ENCODE measurements around the gene B3GLCT.
"Not testable (repeated sequence)": the region's sequence is repeated elsewhere in the genome, so short reads cannot be mapped to it uniquely, and the experiment has no call there.

Gene B3GLCT

DNA sequence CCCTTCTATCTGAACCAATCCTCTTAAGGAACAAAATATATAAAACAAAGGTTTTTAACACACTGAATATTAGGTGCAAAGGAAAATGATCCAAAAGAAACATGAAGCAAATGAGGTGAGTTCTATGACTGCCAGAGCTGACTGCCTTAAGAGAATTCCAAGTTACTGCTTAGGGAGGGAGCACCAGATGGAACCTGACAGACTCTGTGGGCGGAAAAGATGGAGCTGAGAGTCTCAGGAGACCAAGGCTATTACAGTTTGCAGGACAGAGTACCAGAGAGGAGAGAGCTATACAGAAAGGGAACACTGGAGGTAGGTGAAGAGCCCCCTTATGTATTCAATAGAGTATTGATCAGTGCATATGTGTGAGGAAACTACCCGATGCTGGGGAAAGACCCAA, 87.2 kb downstream of the B3GLCT start:
- no peak for DNase-seq

DNA sequence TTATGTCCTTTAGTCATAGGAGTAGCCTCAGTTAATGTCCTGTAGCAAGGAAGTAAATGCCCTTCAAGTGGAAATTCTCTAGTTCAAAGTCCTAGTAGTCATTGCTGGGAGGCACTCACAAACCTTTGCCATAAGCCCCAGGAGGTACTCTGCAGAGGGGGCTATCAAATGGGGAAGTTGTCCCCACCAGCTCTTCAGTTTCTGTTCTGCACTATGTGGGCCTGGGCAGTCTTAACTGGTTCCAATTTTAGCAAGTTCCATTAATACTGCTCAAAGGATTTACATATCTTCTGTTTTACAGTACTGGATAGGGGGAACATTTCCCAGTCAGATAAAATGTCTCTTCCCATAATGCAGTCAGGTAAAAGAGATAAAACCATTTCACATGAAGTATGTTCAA, 101.3 kb downstream of the B3GLCT start:
- no peak for DNase-seq

DNA sequence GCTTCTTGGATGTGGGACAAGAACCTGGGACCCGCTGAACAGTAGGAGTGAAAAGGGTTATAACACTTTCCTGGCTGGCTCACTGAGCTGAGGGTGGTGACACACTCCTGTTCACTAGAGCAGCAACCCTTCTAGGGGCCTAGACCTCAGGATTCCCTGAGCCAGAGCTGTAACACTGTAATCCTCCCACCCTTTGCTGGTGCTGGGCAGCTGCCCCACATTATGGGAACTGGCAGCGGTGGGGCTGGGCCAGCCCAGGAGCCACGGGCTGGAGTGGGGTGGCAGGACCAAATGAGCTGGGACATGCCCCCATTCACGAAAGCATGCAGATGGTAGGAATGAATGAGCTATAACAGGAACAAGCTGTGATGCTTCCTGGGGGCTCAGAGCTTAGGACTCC, 110.6 kb downstream of the B3GLCT start:
- no peak for DNase-seq

DNA sequence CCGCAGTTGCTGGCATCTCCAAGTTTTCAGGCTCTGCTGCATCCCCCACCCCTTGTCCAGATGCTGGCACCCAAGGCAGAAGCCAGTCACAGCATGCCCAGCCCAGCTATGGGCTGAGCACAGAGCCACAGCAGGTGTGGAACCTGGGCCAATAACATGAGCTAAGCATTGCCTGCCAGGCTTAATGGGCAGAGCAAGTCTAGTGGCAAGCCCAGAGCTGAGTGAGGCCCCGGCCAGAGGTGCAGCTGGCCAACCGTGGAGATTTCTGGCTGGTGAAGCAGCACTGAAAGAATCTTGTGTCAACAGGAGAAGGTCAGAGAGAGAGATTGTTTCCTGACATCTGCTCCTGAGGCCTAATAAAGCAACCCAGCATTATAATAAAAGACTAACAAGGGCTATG, 111.0 kb downstream of the B3GLCT start:
- no peak for DNase-seq

DNA sequence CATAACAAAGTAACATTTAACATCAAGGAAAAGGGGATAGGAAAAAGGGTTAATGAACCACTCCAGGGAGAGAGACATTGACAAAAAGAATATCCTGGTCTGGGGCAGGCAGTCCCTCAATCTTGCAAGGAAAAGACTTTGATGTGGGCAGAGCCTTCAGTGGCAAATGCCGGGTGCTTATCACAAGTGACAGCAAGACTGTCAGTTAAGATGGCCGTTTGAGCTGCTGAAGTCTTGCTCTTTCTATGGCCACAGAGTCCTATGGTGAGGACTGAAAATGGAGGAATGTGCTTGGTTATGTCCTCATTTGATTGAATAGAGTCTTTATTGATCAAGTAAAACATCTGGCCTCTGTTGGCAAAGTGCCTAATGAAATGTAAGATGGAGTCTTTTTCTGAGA, 112.1 kb downstream of the B3GLCT start:
- no peak for DNase-seq

DNA sequence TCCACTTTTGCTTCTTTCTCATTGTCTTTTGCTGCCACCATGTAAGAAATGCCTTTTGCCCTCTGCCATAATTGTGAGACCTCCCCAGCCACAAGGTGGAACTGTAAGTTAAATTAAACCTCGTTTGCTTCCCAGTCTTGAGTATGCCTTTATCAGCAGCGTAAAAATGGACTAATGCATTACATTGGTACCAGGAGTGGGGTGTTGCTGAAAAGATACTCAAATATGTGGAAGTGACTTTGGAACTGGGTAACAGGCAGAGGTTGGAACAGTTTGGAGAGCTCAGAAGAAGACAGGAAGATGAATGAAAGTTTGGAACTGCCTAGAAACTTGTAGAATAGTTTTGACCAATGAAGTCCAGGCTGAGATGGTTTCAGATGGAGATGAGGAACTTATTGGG, 115.2 kb downstream of the B3GLCT start:
- no peak for DNase-seq

DNA sequence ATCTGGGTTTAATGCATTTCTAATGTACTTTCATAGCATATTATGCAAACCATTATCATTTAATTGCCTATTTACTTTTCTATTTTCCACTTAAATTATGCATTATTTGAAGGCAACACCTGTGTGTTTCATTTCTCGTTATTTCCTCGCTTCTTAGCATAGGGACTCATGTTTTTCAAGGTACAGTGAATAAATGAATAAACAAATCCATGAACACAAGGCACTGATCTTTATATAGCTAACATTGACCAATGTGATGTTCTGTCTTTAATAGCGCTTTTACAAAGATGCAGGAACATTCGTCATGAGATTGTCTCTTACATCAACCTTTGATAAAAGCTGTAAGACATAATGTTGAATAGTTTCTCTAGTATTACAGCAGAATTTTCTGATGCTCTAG, 121.2 kb downstream of the B3GLCT start:
- DNase-seq = no peak

DNA sequence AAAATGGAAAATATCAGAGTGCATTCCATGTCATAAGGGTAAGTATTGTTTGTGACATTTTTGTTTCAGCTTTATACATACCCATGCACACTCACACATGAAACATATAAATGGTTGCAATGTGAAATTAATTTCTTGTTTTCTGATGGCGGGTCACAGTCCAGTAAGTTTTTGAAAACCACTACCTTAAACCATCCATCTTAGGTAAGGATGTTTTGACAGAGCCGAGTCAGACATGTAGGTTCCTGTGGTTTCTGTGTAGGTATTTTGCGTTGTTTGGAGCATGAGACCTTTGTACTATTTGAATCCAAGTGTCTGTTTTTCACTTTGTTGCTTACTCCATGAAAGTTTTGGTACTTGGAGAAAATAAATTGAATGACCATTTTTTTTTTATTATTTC, 121.7 kb downstream of the B3GLCT start:
- no peak for DNase-seq

DNA sequence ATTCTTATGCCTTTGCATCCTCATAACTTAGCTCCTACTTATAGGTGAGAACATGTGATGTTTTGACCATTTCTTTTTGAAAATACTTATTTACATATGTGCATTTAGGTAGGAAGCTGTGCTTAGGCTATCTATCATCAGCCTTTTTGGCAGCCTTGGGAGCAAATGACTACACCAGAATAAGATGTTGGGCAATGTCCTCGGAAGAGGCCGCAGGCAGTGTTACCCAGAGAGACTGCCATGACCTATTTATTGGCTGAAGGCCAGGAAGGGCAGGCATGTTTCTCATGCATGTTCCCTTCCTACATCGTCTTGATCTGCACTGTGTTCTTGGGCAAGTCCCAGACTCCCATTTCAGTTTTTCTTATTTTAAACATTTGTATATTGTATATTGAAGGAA, 122.3 kb downstream of the B3GLCT start:
- DNase-seq = no peak

DNA sequence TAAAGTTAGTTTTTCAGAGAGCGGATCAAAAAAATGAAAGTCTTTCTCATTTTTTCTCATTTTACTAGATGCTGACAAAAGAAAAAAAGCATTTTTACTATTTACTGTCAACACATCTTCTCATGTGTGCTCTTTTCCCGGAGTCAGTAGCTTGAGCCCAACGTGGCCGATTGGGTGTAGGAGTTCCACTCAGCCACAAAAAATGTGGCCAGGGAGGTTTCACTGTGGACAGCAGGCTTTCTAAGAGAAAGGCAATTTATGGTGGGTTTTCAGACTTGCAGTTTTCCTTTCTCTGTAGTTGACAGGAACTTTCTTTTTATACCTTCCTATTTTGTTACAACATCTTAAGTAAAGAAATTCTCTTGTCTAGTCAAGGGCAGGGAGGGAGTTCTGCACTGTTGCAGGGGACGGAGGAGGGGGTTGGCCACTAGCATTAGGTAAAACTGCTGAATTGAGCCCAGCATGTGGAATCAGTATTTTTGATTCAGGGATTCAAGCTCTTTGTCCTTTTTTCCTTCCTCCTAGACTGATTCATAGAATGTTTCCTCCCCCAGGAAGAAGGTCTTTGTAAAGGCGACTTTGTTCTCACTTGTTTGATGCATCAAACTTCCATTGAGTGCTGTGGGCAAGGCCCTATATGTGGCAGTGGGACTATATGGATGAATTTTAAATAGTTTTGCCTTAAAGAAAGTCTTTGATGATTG, 123.1 kb downstream of the B3GLCT start:
- DNase-seq = no peak

DNA sequence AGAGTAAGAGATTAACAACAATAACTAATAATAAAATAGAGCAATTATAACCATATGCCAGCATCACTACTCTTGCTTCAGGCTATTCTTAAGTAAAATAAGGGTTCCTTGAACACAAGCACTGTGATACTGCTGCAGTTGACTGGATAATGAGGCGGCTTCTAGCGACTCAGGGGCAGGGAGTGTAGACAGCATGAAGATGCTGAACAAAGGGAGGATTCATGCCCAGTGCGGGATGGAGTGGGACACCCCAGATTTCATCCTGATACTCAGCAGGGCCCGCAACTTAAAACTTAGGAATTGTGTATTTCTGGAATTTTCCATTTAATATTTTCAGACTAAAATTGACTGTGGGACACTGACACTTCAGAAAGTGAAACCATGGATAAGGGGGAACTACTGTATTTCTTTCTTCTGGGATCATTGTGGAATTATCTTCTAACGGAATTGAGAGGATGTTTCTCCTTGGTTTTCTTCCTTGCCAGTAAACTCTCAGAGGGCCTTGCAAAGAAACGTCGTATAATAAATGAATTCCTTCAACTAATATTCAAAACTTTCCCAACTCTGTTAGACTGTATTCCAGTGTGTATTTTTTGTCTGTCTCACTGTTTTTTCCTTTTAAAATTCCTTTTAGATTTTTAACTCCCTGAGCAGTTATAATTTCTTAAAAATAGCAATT, 127.5 kb downstream of the B3GLCT start:
- no peak for DNase-seq

DNA sequence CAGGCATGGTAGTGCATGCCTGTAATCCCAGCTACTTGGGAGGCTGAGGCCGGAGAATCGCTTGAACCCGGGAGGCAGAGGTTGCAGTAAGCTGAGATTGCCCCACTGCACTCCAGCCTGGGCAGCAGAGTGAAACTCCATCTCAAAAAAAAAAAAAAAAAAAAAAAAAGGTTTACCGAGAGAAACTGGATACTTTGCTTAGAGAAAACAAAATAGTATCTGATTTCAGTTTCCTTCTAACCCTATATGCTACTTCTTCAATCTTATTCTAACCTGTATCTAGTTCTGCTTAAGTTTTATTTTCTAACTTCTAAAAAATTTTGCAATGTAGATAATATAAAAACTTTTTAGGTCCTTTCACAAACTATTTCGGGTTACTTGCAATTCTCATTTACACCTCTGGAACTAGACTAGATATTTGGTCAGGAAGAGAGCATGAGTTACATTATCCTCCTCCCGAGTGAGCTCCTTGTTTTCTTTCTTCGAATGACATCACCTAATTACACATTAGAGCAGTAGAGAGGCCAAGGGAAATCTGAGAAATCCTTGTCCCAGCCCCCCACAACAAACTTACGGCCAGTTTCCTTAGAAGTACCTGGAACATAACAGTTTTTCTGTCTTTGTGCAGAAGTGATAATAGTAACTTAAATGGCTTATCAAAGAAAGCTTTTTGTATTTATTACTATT, 128.9 kb downstream of the B3GLCT start:
- no peak for DNase-seq

DNA sequence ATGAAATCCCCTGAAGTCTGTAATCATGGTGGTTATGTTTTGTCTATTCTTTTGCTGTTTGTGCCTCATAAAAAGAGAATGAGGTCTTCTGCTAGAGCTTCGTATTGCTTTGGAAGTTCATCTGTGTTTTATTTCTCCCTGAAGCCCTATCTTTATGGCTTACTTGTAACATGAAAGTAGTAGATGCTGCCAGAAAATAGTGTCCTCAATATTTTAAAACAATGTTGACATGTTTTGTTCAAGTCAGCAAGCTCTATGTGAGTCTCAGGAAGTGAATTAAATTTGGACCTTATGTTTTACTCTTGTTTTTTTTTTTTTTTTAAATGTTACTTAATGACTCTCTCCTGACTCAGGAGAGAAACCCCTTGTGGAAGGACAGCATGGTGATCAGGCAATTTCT, 130.5 kb downstream of the B3GLCT start:
- DNase-seq = no peak

DNA sequence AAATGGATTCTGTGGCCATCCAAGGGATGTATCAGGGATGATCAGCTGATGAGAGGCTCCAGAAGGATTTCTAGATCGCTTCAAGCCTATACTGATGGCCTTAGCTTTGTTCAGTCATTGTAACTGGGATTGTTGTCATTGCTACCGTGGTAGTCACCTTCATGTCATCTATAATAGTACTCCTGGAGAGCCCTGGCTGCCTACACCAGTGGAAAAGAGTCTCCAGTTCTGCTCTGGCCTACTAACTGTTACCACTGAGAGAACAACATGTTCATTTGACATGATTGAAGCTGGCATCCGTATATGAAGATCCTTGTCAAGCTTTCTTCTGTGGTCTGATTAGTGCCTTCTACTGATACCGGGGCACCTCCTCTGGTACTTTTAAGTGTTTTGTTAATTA, 131.3 kb downstream of the B3GLCT start:
- DNase-seq = no peak

DNA sequence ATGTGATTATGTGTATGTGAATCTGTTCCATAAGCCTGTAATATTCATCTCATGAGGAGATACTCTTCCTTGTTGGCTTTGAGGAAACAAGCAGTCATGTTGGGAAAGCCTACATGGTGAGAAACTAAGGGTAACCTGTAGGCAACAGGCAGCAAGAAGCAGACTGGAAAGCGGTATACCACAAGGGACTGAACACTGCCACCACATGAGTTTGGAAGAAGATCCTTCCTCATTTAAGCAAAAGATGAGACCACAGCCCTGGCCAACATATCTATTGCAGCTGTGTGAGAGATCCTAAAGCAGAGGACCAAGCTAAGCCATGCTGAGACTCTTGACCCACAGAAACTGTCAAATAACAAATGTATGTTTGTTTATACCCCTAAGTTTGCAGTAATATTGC, 134.8 kb downstream of the B3GLCT start:
- DNase-seq = no peak

DNA sequence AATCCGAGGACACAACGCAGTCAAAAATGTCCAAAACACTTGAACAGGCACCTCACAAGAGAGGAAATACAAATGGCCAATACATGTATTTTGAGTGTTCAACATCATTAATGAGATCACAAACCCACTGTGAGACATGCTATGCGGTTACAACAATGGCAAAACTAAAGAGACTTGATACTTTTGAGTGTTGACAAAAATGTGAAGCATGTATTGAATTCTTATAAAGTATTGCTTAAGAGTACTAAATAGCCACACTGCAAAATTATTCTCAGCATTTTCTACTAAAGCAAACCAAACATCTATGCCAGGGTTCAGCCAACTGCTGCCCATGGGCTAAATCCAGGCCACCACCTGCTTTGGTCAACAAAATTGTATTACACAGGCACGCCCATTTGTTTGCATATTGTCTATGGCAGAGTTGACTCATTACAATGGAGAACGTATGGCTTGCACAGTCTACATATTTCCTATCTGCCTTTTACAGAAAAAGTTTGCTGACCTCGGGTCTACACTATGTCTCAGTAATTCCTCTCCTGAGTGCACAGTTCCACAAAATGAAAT, 135.3 kb downstream of the B3GLCT start:
- DNase-seq = no peak

DNA sequence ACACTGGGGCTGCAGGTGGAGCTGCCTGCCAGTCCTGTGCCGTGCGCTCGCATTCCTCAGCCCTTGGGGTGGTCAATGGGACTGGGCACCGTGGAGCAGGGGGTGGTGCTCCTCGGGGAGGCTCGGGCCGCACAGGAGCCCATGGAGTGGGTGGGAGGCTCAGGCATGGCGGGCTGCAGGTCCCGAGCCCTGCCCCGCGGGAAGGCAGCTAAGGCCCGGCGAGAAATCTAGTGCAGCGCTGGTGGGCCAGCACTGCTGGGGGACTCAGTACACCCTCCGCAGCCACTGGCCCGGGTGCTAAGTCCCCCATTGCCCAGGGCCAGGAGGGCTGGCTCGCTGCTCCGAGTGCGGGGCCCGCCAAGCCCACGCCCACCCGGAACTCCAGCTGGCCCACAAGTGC, 139.8 kb downstream of the B3GLCT start:
- DNase-seq = not testable (repeated sequence)

DNA sequence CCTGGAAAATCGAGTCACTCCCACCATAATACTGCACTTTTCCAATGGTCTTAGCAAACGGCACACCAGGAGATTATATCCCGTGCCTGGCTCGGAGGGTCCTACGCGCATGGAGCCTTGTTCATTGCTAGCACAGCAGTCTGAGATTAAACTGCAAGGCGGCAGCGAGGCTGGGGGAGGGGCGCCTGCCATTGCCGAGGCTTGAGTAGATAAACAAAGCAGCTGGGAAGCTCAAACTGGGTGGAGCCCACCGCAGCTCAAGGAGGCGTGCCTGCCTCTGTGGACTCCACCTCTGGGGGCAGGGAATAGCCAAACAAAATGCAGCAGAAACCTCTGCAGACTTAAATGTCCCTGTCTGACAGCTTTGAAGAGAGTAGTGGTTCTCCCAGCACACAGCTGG, 141.1 kb downstream of the B3GLCT start:
- not testable (repeated sequence) for DNase-seq

DNA sequence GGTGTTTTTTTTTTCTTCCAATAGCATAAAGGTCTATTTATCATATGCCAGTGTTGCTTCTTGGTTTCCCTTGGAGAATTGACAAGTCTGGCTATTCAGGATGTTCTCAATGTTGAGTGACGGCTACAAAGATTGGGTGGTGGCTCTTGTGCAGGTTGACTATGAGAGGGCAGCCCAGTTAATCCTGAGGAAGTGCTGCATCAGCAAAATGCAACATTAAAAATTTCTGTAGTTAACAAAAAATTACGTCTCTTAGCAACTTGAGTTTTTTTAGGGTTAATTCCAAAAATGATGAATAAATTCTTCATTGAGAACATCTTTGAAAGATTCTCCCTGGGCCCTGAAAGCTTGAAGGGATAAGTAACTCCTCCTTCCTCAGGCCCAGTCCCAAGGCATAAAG, 147.1 kb downstream of the B3GLCT start:
- no peak for DNase-seq

DNA sequence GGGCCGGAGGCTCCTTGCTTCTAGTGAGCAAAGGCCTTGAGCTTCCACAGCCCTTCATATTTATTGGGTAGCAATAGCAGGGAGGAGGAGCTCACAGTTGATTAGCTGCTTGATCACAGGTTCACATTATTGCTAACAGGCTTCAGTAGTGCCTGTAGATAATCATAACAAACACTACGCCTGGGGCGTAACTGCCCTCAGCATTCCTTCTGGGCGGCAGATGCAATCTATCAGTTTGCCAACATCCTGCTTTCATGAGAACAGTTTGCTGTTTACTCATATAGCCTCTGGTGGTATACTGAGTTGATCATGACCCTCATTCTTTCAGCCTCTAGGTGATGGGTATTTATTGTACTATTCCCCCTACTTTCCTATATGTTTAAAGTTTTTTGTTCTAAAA, 149.4 kb downstream of the B3GLCT start:
- no peak for DNase-seq

DNA sequence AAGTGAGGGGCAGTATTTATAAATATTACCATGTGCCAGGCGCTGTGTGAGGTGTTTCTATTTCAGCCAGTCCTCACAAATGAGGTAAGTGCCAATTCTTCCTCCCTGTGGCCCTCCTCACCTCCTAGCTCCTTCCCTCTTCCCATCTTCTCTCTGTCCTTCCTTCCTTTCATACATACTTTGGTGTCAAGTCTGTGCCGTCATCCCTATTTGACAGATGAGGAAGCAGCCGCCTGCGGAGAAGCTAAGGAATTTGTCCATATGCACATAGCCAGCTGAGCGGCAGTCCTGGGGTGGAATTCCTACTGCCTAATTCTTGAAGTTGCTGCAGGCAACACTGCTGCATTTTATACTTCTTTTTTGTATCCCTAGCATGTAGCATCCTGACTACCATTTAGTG, 150.8 kb downstream of the B3GLCT start:
- DNase-seq = no peak

DNA sequence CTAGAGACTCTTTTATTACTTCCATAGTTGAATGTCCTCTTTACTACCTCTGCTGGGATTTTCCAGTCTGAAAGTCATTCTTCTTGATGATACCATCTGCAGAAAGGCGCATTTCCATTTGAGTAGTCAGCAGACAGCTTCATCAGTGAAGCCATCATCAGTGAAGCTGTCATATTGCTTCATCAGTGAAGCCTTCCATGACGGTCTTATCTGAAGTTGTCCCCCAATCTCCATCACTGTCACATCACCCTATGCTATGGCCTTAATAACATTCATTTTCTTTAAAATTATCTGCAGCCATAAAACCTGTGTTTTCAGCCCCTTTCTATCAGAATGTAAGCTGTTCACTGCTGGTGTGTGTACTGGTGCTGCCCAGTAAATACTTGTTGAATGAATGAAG, 151.6 kb downstream of the B3GLCT start:
- no peak for DNase-seq

DNA sequence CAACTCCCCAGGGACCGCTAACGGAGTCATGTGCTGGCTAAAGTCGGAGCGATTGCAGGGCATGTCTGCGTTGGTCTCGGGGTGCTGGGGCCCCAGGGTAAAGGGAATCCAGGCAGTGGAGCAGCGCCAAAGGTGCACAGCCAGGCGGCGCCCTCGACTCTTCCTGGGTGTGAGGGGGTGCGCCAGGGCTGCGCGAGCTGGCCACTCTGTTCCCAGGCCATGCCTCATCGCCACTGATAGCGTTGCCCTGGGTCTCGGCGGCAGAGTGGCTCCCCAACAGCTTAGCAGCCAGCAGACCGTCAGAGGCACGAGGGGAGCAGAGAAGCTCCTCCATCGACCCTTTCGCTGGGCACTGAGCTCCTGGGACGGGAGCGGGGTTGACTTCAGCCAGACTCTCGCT, 152.7 kb downstream of the B3GLCT start:
- DNase-seq = no peak

DNA sequence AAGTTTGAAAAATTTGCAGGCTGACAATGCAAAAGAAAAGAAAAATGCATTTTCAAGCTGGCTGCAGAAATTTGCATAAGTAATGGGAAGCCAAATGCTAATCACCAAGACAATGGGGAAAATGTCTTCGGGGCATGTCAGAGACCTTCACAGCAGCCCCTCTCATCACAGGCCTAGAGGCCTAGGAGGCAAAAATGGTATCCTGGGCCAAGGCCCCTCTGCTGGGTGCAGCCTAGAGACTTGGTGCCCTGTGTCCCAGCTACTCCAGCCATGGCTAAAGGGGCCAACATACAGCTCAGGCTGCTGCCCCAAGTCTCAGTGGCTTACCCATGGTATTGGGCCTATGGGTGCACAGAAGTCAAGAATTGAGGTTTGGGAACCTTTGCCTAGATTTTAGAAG, 155.2 kb downstream of the B3GLCT start:
- no peak for DNase-seq

Data from CD4-positive, alpha-beta T cell treated with Interleukin-1 beta for 1 hour (primary cell).